ENCODE results near the gene CDH4. TPM values are rescaled to one million over a fixed set of nuclear protein-coding genes. Genes with fewer than 3 reads are reported as not detected.

Gene CDH4
- total RNA-seq, 1 experiment from 2014 or later = not detected

DNA sequence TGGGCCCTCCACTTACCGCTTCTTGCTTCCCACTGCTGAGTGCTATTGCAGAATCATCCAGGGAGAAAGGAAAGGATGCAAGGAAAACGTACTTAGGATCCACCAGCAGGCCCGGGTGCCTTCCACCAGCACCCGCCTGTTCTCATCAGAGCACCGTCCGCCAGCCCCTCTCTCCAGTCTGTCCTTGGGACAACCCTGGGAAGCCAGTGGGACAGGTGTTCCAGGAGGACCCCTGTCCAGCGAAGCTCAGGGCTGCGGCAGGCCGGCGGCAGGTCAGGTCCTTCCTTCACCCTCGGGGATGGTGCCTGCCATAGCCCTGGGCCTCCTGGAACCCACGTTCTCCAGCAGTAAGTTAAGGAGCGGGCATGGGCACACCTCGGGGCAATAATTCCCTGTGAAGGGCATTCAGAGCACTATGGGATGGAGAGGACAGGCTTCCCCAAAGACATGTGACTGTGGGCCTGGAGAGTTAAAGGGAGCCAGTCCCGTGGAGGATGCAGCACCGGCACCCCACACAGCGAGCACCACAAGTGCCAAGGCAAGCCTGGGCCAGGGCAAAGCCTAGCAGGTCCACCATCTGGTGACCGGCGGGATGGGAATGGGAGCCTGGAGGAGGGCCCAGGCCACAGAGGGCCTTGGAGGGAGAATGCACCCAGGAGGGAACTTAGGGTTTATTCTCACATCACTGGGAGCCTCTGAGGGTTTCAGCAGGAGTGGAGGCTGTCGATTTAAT lies 416.9 kb downstream of the CDH4 start:
- BruUV-seq (replicated peaks) = no TSS peak
- no peak overlapping the region for H3K4me3 Mint-ChIP-seq (ENCODE audit: unreplicated experiment)
- H3K27me3 Mint-ChIP-seq (ENCODE audit: insufficient read depth, unreplicated experiment) = peaks cover 42% of the 10 kb centered on the region
- peaks cover 7% of the 10 kb centered on the region for H3K27me3 ChIP-seq (replicated peaks; ENCODE audit: control insufficient read depth, insufficient read depth, low read length)
- ChIA-PET POLR2A (no interaction called here), CTCF (no interaction called here)
- no peak for DNase-seq
- intact Hi-C loops (cut with micrococcal nuclease; ENCODE audit: unreplicated experiment) = no loop called here
- H3K27ac Mint-ChIP-seq (ENCODE audit: unreplicated experiment) = no peak overlapping the region
- H3K4me1 ChIP-seq = no peaks in the 10 kb centered on the region
- no peaks in the 10 kb centered on the region for H3K36me3 Mint-ChIP-seq (ENCODE audit: insufficient read depth, unreplicated experiment)
- no peaks in the 10 kb centered on the region for H3K36me3 ChIP-seq (ENCODE audit: control insufficient read depth, insufficient read depth, low read length)
- TF ChIP-seq, protein P1, sequence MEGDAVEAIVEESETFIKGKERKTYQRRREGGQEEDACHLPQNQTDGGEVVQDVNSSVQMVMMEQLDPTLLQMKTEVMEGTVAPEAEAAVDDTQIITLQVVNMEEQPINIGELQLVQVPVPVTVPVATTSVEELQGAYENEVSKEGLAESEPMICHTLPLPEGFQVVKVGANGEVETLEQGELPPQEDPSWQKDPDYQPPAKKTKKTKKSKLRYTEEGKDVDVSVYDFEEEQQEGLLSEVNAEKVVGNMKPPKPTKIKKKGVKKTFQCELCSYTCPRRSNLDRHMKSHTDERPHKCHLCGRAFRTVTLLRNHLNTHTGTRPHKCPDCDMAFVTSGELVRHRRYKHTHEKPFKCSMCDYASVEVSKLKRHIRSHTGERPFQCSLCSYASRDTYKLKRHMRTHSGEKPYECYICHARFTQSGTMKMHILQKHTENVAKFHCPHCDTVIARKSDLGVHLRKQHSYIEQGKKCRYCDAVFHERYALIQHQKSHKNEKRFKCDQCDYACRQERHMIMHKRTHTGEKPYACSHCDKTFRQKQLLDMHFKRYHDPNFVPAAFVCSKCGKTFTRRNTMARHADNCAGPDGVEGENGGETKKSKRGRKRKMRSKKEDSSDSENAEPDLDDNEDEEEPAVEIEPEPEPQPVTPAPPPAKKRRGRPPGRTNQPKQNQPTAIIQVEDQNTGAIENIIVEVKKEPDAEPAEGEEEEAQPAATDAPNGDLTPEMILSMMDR (IDR thresholded peaks at IDR 0.05; ENCODE audit: insufficient read depth in 1 of 2, low read depth in 1 of 2, low read length in 1 of 2, severe bottlenecking in 1 of 2, unreplicated experiment in 1 of 2) = no peak
- no peak overlapping the region for H3K4me3 ChIP-seq (ENCODE audit: low read depth, low read length)
- H3K9me3 ChIP-seq = no peaks in the 10 kb centered on the region
- H3K4me1 Mint-ChIP-seq (ENCODE audit: low read depth, unreplicated experiment) = no peaks in the 10 kb centered on the region
- H3K9me3 Mint-ChIP-seq (ENCODE audit: unreplicated experiment) = peaks cover 12% of the 10 kb centered on the region

- Histone ChIP-seq H3K27me3 (replicated peaks; ENCODE audit: control insufficient read depth, insufficient read depth, low read length) (peaks cover 4% of the 10 kb centered on the region), H3K36me3 (ENCODE audit: control insufficient read depth, insufficient read depth, low read length) (no peaks in the 10 kb centered on the region), H3K9me3 (no peaks in the 10 kb centered on the region), H3K4me3 (ENCODE audit: low read depth, low read length) (no peak overlapping the region), H3K4me1 (no peaks in the 10 kb centered on the region)
- Mint-ChIP-seq H3K9me3 (ENCODE audit: unreplicated experiment) (peaks cover 12% of the 10 kb centered on the region), H3K4me1 (ENCODE audit: low read depth, unreplicated experiment) (no peaks in the 10 kb centered on the region), H3K36me3 (ENCODE audit: insufficient read depth, unreplicated experiment) (no peaks in the 10 kb centered on the region), H3K27ac (ENCODE audit: unreplicated experiment) (no peak overlapping the region), H3K27me3 (ENCODE audit: insufficient read depth, unreplicated experiment) (peaks cover 43% of the 10 kb centered on the region), H3K4me3 (ENCODE audit: unreplicated experiment) (no peak overlapping the region)
- TF ChIP-seq, protein P1 (IDR thresholded peaks at IDR 0.05; ENCODE audit: insufficient read depth in 1 of 2, low read depth in 1 of 2, low read length in 1 of 2, severe bottlenecking in 1 of 2, unreplicated experiment in 1 of 2) = no peak
- CTCF ChIA-PET = no interaction called here
- BruUV-seq (replicated peaks) = no TSS peak
- intact Hi-C loops (cut with micrococcal nuclease; ENCODE audit: unreplicated experiment) = no loop called here
- POLR2A ChIA-PET = no interaction called here
- DNase-seq = no peak
Observed at GRCh38 chr20:61670274-61670673, 418.2 kb downstream of the CDH4 start.

DNA sequence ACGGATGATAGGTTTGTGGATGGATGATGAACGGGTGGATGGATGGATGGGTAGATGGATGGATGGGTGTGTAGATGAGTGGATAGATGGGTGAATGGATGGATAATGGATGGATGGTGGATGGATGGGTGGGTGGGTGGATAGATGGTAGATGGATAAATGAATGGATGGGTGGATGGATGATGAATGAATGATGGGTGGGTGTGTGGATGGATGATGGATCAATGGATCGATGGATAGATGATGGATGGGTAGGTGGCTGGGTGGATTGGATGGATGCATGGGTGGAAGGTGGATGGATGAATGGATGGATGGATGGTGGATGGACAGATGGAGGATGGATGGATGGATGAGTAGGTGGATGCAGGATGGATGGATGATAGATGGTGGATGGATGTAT lies 419.5 kb downstream of the CDH4 start:
- Histone ChIP-seq H3K4me3 (ENCODE audit: low read depth, low read length) (no peak overlapping the region), H3K36me3 (ENCODE audit: control insufficient read depth, insufficient read depth, low read length) (no peaks in the 10 kb centered on the region), H3K9me3 (no peaks in the 10 kb centered on the region), H3K4me1 (no peaks in the 10 kb centered on the region), H3K27me3 (replicated peaks; ENCODE audit: control insufficient read depth, insufficient read depth, low read length) (peaks cover 3% of the 10 kb centered on the region)
- Mint-ChIP-seq H3K27me3 (ENCODE audit: insufficient read depth, unreplicated experiment) (peaks cover 43% of the 10 kb centered on the region), H3K4me3 (ENCODE audit: unreplicated experiment) (no peak overlapping the region), H3K9me3 (ENCODE audit: unreplicated experiment) (peaks cover 12% of the 10 kb centered on the region), H3K36me3 (ENCODE audit: insufficient read depth, unreplicated experiment) (no peaks in the 10 kb centered on the region), H3K27ac (ENCODE audit: unreplicated experiment) (no peak overlapping the region), H3K4me1 (ENCODE audit: low read depth, unreplicated experiment) (no peaks in the 10 kb centered on the region)
- BruUV-seq (replicated peaks) = no TSS peak
- DNase-seq = no peak
- TF ChIP-seq, protein P1 (IDR thresholded peaks at IDR 0.05; ENCODE audit: insufficient read depth in 1 of 2, low read depth in 1 of 2, low read length in 1 of 2, severe bottlenecking in 1 of 2, unreplicated experiment in 1 of 2) = no peak
- POLR2A ChIA-PET = no interaction called here
- intact Hi-C loops (cut with micrococcal nuclease; ENCODE audit: unreplicated experiment) = no loop called here
- CTCF ChIA-PET = no interaction called here
